ENCODE data around the gene OLIG2.

The OLIG2 gene

GRCh38 chr21:33033094-33033951 is 7.6 kb downstream of the OLIG2 start:
- no peak for DNase-seq (ENCODE audit: low read depth)

- DNase-seq (ENCODE audit: low read depth), result no peak
Measured at GRCh38 chr21:33033961-33034413, 8.3 kb downstream of the OLIG2 start.

GRCh38 chr21:33035147-33035546 is 9.4 kb downstream of the OLIG2 start:
- no peak for DNase-seq (ENCODE audit: low read depth)

- DNase-seq (ENCODE audit: low read depth), result no peak
Measured at GRCh38 chr21:33036430-33037162, 10.9 kb downstream of the OLIG2 start.

- DNase-seq (ENCODE audit: low read depth), result no peak
Measured at GRCh38 chr21:33037501-33037900, 11.8 kb downstream of the OLIG2 start.

- no peak for DNase-seq (ENCODE audit: low read depth)
Measured at GRCh38 chr21:33039536-33039935, 13.8 kb downstream of the OLIG2 start.

GRCh38 chr21:33040215-33040614 is 14.5 kb downstream of the OLIG2 start:
- no peak for DNase-seq (ENCODE audit: low read depth)

GRCh38 chr21:33041981-33042380 is 16.2 kb downstream of the OLIG2 start:
- no peak for DNase-seq (ENCODE audit: low read depth)

- DNase-seq (ENCODE audit: low read depth), result no peak
Measured at GRCh38 chr21:33042812-33043211, 17.1 kb downstream of the OLIG2 start.

- no peak for DNase-seq (ENCODE audit: low read depth)
Measured at GRCh38 chr21:33046455-33046854, 20.7 kb downstream of the OLIG2 start.

- DNase-seq (ENCODE audit: low read depth), result no peak
Measured at GRCh38 chr21:33047231-33047630, 21.5 kb downstream of the OLIG2 start.

- no peak for DNase-seq (ENCODE audit: low read depth)
Measured at GRCh38 chr21:33051925-33052324, 26.2 kb downstream of the OLIG2 start.

- DNase-seq (ENCODE audit: low read depth), result no peak
Measured at GRCh38 chr21:33053951-33054350, 28.2 kb downstream of the OLIG2 start.

- DNase-seq (ENCODE audit: low read depth), result no peak
Measured at GRCh38 chr21:33055991-33056390, 30.3 kb downstream of the OLIG2 start.

- DNase-seq (ENCODE audit: low read depth), result no peak
Measured at GRCh38 chr21:33057385-33057940, 31.7 kb downstream of the OLIG2 start.

- no peak for DNase-seq (ENCODE audit: low read depth)
Measured at GRCh38 chr21:33058527-33058926, 32.8 kb downstream of the OLIG2 start.

GRCh38 chr21:33058957-33059356 is 33.2 kb downstream of the OLIG2 start:
- no peak for DNase-seq (ENCODE audit: low read depth)

- DNase-seq (ENCODE audit: low read depth), result no peak
Measured at GRCh38 chr21:33059380-33059841, 33.7 kb downstream of the OLIG2 start.

GRCh38 chr21:33061233-33061632 is 35.5 kb downstream of the OLIG2 start:
- DNase-seq (ENCODE audit: low read depth), result no peak

- no peak for DNase-seq (ENCODE audit: low read depth)
Measured at GRCh38 chr21:33063375-33063883, 37.7 kb downstream of the OLIG2 start.

GRCh38 chr21:33063907-33064622 is 38.3 kb downstream of the OLIG2 start:
- DNase-seq (ENCODE audit: low read depth), result no peak
